Endothelial cell of umbilical vein (primary cell): ENCODE results near the gene ABTB2.

Experiments used
- FOS ChIP-seq: IDR thresholded peaks from 2 replicates; pipeline ENCODE4 v1.6.1; 2011; ENCODE audit warnings: mild to moderate bottlenecking, low read length, moderate library complexity, borderline replicate concordance; ENCODE audit not compliant: insufficient read depth
- POLR2A ChIP-seq: IDR thresholded peaks from 2 replicates; pipeline ENCODE4 v1.6.1; 2012; ENCODE audit warnings: low read depth, mild to moderate bottlenecking, control low read depth, low read length
- TF ChIP-seq, protein P1 (sequence below), 2 donors: IDR thresholded peaks; 1 replicate in 1 of 2; 2 replicates in 1 of 2; pipeline ENCODE4 v1.5.1; 2011; ENCODE audit warnings: low read length in 2 of 2, mild to moderate bottlenecking in 2 of 2, moderate library complexity in 2 of 2, control low read depth in 1 of 2, inconsistent platforms in 1 of 2, low read depth in 1 of 2; ENCODE audit not compliant: insufficient read depth in 1 of 2; ENCODE audit errors: extremely low read depth in 1 of 2

DNA sequence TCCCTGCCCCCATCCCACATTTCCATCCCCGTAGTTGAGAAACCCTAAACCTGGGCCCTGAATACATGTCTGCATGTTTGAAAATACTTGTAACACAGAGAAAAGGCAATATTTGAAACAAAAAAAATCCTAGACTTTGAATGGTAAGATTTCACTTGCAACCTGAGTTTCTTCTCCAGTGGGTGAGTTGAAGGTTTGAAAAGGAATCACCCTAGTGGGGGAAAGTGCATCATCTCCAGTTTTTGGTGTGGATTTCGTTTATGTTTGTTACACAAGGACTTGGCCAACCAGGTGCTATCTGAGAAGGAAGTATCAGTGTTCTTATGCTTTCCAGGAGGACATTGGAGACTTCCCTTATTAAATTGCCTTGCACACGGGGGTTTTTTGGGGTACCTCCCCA, 90.4 kb downstream of the ABTB2 start:
- no peak for TF ChIP-seq POLR2A
- TF ChIP-seq, protein P1, sequence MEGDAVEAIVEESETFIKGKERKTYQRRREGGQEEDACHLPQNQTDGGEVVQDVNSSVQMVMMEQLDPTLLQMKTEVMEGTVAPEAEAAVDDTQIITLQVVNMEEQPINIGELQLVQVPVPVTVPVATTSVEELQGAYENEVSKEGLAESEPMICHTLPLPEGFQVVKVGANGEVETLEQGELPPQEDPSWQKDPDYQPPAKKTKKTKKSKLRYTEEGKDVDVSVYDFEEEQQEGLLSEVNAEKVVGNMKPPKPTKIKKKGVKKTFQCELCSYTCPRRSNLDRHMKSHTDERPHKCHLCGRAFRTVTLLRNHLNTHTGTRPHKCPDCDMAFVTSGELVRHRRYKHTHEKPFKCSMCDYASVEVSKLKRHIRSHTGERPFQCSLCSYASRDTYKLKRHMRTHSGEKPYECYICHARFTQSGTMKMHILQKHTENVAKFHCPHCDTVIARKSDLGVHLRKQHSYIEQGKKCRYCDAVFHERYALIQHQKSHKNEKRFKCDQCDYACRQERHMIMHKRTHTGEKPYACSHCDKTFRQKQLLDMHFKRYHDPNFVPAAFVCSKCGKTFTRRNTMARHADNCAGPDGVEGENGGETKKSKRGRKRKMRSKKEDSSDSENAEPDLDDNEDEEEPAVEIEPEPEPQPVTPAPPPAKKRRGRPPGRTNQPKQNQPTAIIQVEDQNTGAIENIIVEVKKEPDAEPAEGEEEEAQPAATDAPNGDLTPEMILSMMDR (IDR thresholded peaks at IDR 0.05; ENCODE audit: extremely low read depth in 1 of 2, insufficient read depth in 1 of 2, low read depth in 1 of 2, low read length in 2 of 2): no peak
- TF ChIP-seq FOS: no peak
